Adipocyte (in vitro differentiated cells): Measurements from ENCODE around the gene SYNJ2.
A peak's percentile ranks its signal among the peaks of the same experiment; 100 is the strongest.

Source experiments
- DNase-seq: peaks from one replicate; pipeline ENCODE4 v3.0.0-alpha.2; 2015; ENCODE audit warnings: low read depth
- H3K27me3 ChIP-seq: replicated peaks from 2 replicates; pipeline ENCODE4 v1.7.0; 2013; ENCODE audit warnings: mild to moderate bottlenecking, low read length, moderate library complexity; ENCODE audit not compliant: control insufficient read depth, insufficient read depth
- H3K36me3 ChIP-seq: 2 replicates; pipeline ENCODE4 v1.7.0; 2013; ENCODE audit warnings: low read length, mild to moderate bottlenecking, moderate library complexity; ENCODE audit not compliant: control insufficient read depth, insufficient read depth, severe bottlenecking
- H3K4me1 ChIP-seq: 2 replicates; pipeline ENCODE4 v1.7.0; 2013; ENCODE audit warnings: mild to moderate bottlenecking, low read length, moderate library complexity; ENCODE audit not compliant: control insufficient read depth, insufficient read depth
- H3K4me3 ChIP-seq: 2 replicates; pipeline ENCODE4 v1.7.0; 2013; ENCODE audit warnings: mild to moderate bottlenecking, low read length, moderate library complexity
- H3K9ac ChIP-seq: 2 replicates; pipeline ENCODE4 v1.7.0; 2013; ENCODE audit warnings: mild to moderate bottlenecking, low read length, moderate library complexity
- H3K9me3 ChIP-seq: 2 replicates; pipeline ENCODE4 v1.7.0; 2013; ENCODE audit warnings: mild to moderate bottlenecking, low read length, moderate library complexity; ENCODE audit not compliant: control insufficient read depth

The SYNJ2 gene

DNA sequence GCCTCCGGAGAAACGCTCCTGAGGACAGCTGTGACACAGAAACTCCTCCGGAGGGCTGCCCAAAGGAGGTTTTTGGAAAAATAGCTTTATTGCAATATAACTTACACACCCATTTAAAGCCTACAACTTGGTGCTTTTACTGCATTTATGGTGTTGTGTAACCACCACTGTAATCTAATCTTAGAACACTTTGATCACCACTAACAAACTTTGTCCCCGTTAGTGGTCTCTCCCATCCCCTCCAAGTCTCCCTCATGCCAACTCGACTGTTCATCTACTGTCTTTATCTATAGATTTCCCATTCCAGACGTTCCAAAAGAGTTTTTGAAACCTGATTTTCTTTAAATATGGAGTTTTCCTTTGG lies 62.8 kb downstream of the SYNJ2 start:
- H3K36me3 ChIP-seq, result no peaks in the 10 kb centered on the region
- peaks cover 43% of the 10 kb centered on the region for H3K4me1 ChIP-seq
- no peak overlapping the region for H3K9ac ChIP-seq
- H3K27me3 ChIP-seq, result no peaks in the 10 kb centered on the region
- H3K9me3 ChIP-seq, result no peaks in the 10 kb centered on the region
- no peak overlapping the region for H3K4me3 ChIP-seq
- DNase-seq, result no peak

DNA sequence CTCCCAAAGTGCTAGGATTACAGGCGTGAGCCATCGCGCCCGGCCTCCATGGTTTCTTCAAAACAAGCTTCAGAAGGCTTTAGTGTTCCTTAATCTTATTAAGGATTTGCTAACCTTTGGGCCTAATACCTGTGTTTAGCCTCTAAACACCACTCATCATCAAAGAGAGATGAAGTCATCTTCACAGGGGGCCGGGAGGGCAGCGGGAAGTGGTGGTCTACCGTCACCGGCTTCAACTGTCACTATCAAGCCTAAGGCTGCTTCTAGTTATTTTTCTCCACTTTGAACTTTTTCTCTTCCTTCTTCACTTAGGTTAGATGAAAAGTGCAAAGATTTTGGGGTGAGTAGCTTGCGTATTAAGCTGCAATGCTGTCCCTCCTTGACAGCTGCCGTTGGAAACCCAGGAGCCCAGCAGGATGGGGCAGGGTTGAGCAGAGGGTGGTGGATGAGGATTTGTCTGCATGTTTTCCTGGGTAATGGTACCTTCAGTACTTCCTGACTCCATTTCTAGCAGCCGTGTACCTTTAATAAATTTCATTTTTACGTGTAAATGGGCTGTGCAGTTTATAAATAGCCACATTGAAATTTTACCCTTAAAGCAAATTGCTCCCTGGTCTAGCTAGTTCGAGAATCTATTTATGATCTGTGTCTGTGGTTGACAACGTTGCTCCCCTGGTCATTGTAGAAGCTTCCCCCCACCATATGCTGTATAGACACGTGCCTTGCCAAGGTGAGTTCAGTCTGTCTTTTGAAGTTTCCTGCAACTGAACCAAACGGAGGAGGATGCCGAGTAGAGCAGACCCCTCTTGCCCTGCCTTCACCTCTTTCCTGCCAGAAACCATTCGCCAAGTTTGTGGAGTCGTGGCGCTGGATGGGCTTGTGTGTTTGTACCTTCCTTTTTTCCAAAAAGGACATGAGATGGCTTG lies 64.8 kb downstream of the SYNJ2 start:
- no peaks in the 10 kb centered on the region for H3K27me3 ChIP-seq
- no peak overlapping the region for H3K4me3 ChIP-seq
- no peaks in the 10 kb centered on the region for H3K9me3 ChIP-seq
- no peaks in the 10 kb centered on the region for H3K36me3 ChIP-seq
- DNase-seq, result no peak
- peaks cover 36% of the 10 kb centered on the region for H3K4me1 ChIP-seq
- no peak overlapping the region for H3K9ac ChIP-seq

DNA sequence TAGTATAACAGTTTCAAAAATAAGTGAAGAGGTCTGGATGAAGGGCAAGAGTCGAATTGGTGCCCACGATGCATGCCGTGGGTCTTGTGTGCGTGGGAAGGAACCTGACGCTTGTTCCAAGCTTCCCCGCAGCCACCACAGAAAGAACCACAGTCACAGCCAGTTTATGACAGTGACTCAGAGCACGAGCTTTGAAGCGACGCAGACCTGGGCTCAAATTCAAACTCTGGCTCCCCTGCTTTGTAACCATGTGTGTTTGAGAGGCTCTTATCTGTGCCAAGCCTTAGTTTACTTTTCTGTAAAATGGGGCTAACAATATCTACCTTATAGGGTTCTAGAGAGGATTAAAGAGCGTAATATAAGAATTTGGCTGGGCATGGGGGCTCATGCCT lies 65.5 kb downstream of the SYNJ2 start:
- DNase-seq, result no peak
- Histone ChIP-seq H3K36me3 (no peaks in the 10 kb centered on the region), H3K4me1 (peaks cover 30% of the 10 kb centered on the region)

DNA sequence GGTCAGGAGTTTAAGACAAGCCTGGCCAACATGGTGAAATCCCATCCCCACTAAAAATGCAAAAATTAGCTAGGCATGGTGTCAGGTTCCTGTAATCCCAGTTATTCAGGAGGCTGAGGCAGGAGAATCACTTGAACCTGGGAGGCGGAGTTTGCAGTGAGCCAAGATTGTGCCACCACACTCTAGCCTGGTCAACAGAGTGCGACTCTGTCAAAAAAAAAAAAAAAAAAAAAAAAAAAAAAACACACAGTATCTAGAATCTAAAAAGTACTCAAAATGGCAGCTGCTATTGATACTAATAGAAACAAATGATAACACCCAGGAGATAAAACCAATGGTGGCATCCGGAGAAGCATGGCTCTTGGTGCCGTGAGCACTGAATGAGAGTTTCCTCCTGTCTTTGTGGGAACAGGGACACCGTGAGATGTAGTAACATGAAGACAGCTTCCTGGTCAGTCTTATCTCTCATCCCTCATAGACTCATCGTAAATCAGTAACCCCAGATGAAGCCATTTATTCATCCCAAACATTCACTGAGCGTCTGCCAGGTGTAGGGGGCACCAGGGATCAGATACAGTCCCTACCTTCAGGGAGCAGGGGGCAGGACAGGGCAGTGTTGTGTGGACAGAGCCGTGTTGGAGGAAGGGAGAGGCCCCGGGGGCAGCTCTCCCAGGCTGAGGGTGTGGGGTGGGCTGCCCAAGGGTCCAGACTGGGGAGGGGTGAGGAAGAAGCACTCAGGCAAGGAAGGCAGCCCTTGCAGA lies 66.1 kb downstream of the SYNJ2 start:
- Histone ChIP-seq H3K9me3 (no peaks in the 10 kb centered on the region), H3K27me3 (no peaks in the 10 kb centered on the region)
- DNase-seq, result no peak

More for the DNA sequence above, 65.5 kb downstream of the SYNJ2 start:
- no peaks in the 10 kb centered on the region for H3K27me3 ChIP-seq
- no peak overlapping the region for H3K9ac ChIP-seq
- H3K4me3 ChIP-seq, result no peak overlapping the region
- H3K9me3 ChIP-seq, result no peaks in the 10 kb centered on the region

DNA sequence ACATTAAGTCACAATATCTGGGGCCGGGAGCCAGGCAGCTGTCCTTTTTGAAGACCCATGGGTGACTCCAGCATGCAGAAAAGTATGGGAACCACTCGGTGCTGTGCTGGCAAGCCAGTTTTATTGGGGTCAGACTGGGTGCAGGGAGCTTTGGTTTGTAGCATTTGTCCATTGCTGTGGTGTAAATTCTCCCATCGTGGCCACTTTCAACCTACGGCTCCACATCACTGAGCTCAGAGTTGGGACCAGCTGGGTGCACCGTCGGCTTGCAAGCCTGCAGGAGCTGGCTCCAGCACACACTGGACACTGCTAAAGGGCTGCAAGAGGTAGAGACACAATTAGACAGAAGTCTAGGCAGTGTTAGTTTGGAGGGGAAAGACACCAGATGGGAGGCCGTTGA lies 66.9 kb downstream of the SYNJ2 start:
- H3K27me3 ChIP-seq, result no peaks in the 10 kb centered on the region
- no peak for DNase-seq
- H3K9ac ChIP-seq, result no peak overlapping the region
- H3K4me1 ChIP-seq, result peaks cover 20% of the 10 kb centered on the region
- H3K4me3 ChIP-seq, result no peak overlapping the region
- no peaks in the 10 kb centered on the region for H3K9me3 ChIP-seq
- H3K36me3 ChIP-seq, result no peaks in the 10 kb centered on the region

More for the DNA sequence above, 66.1 kb downstream of the SYNJ2 start:
- Histone ChIP-seq H3K4me1 (peaks cover 23% of the 10 kb centered on the region), H3K36me3 (no peaks in the 10 kb centered on the region), H3K9ac (no peak overlapping the region), H3K4me3 (no peak overlapping the region)

DNA sequence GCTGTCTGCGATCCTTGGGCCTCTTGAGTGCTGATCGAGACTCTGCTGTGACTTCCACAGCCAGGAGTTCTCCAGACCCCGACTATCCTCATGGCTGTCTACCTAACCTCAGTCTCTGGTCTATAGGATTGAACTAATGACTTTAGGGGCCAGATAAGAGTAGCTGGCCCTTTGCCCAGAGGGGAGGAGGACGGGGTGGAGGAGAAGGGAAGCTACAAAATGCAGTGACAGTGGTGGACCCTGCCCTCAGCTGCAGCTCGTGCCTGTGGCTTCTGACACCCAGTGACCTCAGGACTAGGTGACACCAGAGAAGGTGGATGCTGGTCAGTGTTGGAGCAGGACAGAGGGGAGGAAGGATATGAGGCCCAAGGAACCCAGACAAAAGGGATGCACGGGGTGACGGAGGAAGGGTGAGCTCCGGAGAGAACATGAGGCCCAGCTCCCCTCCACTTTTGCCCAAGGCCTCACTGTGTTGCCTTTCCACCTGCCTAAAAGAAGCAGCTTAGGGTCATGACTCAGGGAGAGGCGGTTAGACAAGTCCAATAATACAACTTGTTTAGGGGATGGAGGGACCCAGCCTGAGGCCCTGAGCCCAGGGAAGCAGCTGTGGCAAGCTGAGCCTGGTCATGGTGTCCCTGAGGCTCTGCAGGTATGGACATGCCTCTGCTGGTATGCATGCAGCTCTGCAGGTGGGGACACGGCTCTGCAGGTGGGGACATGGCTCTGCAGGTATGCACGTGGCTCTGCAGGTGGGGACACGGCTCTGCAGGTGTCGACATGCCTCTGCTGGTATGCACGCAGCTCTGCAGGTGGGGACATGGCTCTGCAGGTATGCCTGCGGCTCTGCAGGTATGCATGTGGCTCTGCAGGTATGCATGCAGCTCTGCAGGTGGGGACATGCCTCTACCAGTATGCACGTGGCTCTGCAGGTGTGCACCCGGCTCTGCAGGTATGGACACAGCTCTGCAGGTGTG lies 67.7 kb downstream of the SYNJ2 start:
- no peak for DNase-seq
- H3K4me1 ChIP-seq, result peaks cover 13% of the 10 kb centered on the region
- H3K9ac ChIP-seq, result no peak overlapping the region
- no peaks in the 10 kb centered on the region for H3K36me3 ChIP-seq
- no peaks in the 10 kb centered on the region for H3K9me3 ChIP-seq
- no peaks in the 10 kb centered on the region for H3K27me3 ChIP-seq
- H3K4me3 ChIP-seq, result no peak overlapping the region

DNA sequence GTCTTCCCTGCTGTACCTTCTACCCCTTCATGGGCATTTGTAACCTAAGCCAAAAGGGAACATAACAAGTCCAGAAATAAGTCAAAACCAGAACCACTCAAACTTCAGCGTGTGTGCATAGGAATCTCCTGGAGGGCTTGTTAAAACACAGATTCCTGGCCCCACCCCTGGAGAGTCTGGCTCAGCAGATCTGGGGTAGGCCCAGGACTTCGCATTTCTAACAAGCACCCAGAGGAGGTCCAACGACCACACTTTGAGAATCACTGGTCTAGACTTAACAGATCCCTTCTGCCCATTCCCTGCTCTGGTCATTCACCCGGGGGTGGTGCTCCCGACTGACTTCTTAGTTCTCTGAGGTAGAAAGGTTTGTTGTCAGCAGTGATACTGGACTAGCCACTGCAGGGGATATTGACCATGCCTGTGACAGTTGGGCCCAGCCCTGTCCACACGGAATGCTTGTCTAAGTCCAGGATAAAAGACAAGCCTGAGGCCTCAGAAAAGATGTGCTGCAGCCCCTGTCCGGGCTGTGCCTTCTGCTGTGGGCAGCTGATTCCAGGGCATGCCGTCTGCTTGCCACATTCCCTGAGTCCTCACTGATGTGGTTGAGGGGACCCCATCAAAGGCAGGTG lies 68.6 kb downstream of the SYNJ2 start:
- Histone ChIP-seq H3K4me3 (no peak overlapping the region), H3K9ac (no peak overlapping the region), H3K4me1 (peaks cover 12% of the 10 kb centered on the region), H3K36me3 (no peaks in the 10 kb centered on the region), H3K9me3 (no peaks in the 10 kb centered on the region), H3K27me3 (no peaks in the 10 kb centered on the region)
- DNase-seq, result no peak

DNA sequence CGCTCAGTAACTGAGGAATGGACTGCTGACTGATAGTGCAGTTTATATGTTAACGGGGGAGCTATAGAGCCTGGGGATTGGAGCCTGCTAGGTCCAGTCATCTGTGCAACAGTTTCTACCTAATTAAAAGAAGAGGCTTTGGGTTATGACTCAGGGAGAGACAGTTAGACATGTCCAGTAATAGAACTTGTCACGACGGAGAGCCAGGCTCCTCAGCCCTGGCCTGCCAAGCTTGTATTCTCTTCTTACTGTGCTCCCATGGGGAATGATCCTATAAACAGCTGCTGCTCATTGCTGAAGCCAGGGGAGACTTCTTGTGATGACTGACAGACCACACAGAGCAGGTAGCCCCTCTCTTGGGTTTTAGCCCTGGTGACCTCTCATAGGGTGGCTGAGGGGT lies 69.3 kb downstream of the SYNJ2 start:
- no peaks in the 10 kb centered on the region for H3K9me3 ChIP-seq
- no peak overlapping the region for H3K9ac ChIP-seq
- H3K36me3 ChIP-seq, result no peaks in the 10 kb centered on the region
- H3K4me3 ChIP-seq, result no peak overlapping the region
- peak; percentile 25 for DNase-seq
- no peaks in the 10 kb centered on the region for H3K27me3 ChIP-seq
- H3K4me1 ChIP-seq, result peaks cover 12% of the 10 kb centered on the region

DNA sequence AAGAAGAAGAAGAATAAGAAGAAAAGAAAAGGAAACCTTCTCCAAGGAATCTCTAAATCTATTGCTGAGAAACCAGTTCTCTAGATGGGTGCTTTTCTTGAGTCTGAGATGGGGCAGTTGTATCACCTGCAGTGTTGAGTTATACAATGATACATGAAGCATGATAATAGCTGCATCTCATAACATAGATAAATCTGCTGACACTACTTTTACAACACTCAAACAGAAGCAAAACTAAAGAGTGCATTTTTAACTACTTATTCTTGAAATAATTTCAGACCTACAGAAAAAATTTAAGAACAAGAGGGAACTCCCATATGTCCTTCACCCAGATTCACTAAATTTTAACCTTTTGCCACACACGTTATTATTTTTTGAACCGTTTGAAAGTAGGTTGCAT lies 70.3 kb downstream of the SYNJ2 start:
- no peak overlapping the region for H3K4me3 ChIP-seq

DNA sequence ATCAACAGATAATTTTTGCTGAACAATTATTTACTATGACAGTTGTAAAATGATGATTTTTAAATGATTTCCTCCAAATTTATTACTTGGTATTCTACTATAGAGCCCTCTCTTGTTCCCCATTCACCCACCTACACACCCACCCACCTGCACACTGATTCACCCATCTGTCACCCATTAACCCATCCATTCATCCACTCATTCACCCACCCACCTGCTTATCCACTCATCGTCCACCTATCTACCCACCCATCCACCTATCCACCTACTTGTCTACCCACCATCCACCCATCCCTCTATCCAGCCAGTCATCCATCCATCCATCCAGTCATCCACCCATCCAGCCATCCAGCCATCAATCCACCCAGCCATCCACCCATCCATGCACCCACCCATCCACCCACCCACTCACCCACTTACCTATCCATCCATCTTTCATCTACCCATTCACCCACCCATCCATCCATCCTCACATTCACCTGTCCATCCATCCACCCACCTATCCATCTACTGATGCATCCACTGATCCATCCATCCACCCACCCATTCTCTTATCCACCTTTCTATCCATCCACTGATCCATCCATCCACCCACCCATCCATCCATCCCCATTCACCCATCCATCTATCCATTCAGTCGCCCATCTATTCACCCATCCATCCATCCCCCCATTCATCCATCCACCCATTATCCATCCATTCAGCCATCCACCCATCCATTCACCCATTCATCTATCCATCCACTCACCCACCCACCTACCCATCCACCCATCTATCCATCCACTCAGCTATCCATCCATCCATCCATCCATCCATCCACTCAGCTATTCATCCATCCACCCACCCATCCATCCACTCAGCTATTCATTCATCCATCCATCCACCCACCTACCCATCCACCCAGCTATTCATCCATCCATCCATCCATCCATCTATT lies 72.0 kb downstream of the SYNJ2 start:
- Histone ChIP-seq H3K9me3 (no peaks in the 10 kb centered on the region), H3K9ac (no peak overlapping the region), H3K4me3 (no peak overlapping the region), H3K27me3 (no peaks in the 10 kb centered on the region), H3K36me3 (no peaks in the 10 kb centered on the region), H3K4me1 (peaks cover 35% of the 10 kb centered on the region)
- no peak for DNase-seq

More for the DNA sequence above, 70.3 kb downstream of the SYNJ2 start:
- no peak overlapping the region for H3K9ac ChIP-seq
- H3K36me3 ChIP-seq, result no peaks in the 10 kb centered on the region
- no peaks in the 10 kb centered on the region for H3K27me3 ChIP-seq
- H3K4me1 ChIP-seq, result peaks cover 18% of the 10 kb centered on the region
- no peaks in the 10 kb centered on the region for H3K9me3 ChIP-seq
- DNase-seq, result no peak
